Measurements from ENCODE around the gene COMMD4. TPM values are rescaled to one million over a fixed set of nuclear protein-coding genes. Genes with fewer than 3 reads are reported as not detected.
"Not testable (repeated sequence)": the region's sequence is repeated elsewhere in the genome, so short reads cannot be mapped to it uniquely, and the experiment has no call there.

The COMMD4 gene
- total RNA-seq, 1 donor from 2014 or later = 69.5 TPM

DNA sequence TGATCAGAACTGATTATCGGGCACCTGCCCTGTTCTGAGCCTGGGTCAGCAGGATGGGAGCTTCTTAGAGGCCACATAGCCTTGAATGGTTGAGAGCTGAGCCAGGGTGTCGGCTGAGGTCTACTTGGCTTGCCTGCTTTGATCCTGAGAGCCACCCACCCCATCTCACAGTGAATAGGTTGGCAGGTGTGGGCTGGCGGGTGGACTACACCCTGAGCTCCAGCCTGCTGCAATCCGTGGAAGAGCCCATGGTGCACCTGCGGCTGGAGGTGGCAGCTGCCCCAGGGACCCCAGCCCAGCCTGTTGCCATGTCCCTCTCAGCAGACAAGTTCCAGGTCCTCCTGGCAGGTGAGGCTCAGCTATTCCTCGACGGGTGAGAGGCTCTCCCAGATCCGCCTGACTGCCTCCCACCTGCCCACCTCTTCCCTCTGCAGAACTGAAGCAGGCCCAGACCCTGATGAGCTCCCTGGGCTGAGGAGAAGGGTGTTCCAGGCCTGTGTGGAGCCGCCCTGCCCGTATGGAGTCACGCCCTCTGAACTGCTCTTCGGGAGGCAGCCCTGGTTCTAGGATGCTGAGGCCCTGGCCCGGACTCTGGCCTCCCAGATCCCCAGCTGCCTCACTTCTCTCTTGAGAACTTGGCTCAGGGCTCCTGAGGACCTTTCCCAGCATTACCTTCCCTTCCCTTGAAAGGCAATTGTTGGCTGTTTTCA, 3.8 kb downstream of the COMMD4 start:
- Mint-ChIP-seq H3K9me3 (no peaks in the 10 kb centered on the region), H3K27me3 (ENCODE audit: low read depth) (no peaks in the 10 kb centered on the region), H3K4me1 (ENCODE audit: low read depth) (peaks cover 10% of the 10 kb centered on the region), H3K27ac (no peak overlapping the region), H3K36me3 (ENCODE audit: low read depth) (peaks cover 5% of the 10 kb centered on the region), H3K4me3 (ENCODE audit: low read depth) (no peak overlapping the region)
- intact Hi-C loops (cut with micrococcal nuclease) = no loop called here
- no peak for DNase-seq (ENCODE audit: low spot score)

- intact Hi-C loops (cut with micrococcal nuclease) = no loop called here
- no peak for DNase-seq (ENCODE audit: low spot score)
- peaks cover 8% of the 10 kb centered on the region for H3K36me3 Mint-ChIP-seq (ENCODE audit: low read depth)
- H3K27me3 Mint-ChIP-seq (ENCODE audit: low read depth) = peaks cover 10% of the 10 kb centered on the region
- H3K4me1 Mint-ChIP-seq (ENCODE audit: low read depth) = peaks cover 5% of the 10 kb centered on the region
- H3K4me3 Mint-ChIP-seq (ENCODE audit: low read depth) = no peak overlapping the region
- H3K9me3 Mint-ChIP-seq = no peaks in the 10 kb centered on the region
- no peak overlapping the region for H3K27ac Mint-ChIP-seq
Measured at GRCh38 chr15:75342221-75342620, 6.4 kb downstream of the COMMD4 start.

- DNase-seq (ENCODE audit: low spot score); H3K4me3 Mint-ChIP-seq (ENCODE audit: low read depth); H3K27ac Mint-ChIP-seq; intact Hi-C loops (cut with micrococcal nuclease); H3K4me1 Mint-ChIP-seq (ENCODE audit: low read depth); H3K9me3 Mint-ChIP-seq: not testable (repeated sequence)
- H3K27me3 Mint-ChIP-seq (ENCODE audit: low read depth) = peaks cover 14% of the 10 kb centered on the region
- H3K36me3 Mint-ChIP-seq (ENCODE audit: low read depth) = peaks cover 10% of the 10 kb centered on the region
Measured at GRCh38 chr15:75343953-75344352, 8.1 kb downstream of the COMMD4 start.

GRCh38 chr15:75346796-75347221, 10.9 kb downstream of the COMMD4 start, which contains the start of gene NEIL1:
Gene NEIL1 (plus strand): TSS chr15:75347039. CDS start chr15:75348906, 1,867 bp downstream.
- Mint-ChIP-seq H3K36me3 (ENCODE audit: low read depth) (peaks cover 28% of the 10 kb centered on the region), H3K27ac (no peak within 1 kb of the TSS), H3K4me1 (ENCODE audit: low read depth) (peaks cover 19% of the 10 kb centered on the region), H3K4me3 (ENCODE audit: low read depth) (peak within 1 kb of the TSS; percentile 71), H3K9me3 (peaks cover 10% of the 10 kb centered on the region), H3K27me3 (ENCODE audit: low read depth) (peaks cover 14% of the 10 kb centered on the region)
- no peak for DNase-seq (ENCODE audit: low spot score)
- intact Hi-C loops (cut with micrococcal nuclease) = no loop called here

- intact Hi-C loops (cut with micrococcal nuclease) = no loop called here
Measured at GRCh38 chr15:75347222-75348033, 11.6 kb downstream of the COMMD4 start.

GRCh38 chr15:75348034-75348561, 12.2 kb downstream of the COMMD4 start:
- peaks cover 14% of the 10 kb centered on the region for H3K27me3 Mint-ChIP-seq (ENCODE audit: low read depth)
- no peak overlapping the region for H3K27ac Mint-ChIP-seq
- intact Hi-C loops (cut with micrococcal nuclease) = no loop called here
- no peak for DNase-seq (ENCODE audit: low spot score)
- peaks cover 19% of the 10 kb centered on the region for H3K4me1 Mint-ChIP-seq (ENCODE audit: low read depth)
- peaks cover 33% of the 10 kb centered on the region for H3K36me3 Mint-ChIP-seq (ENCODE audit: low read depth)
- peaks cover 10% of the 10 kb centered on the region for H3K9me3 Mint-ChIP-seq
- H3K4me3 Mint-ChIP-seq (ENCODE audit: low read depth) = no peak overlapping the region

More at GRCh38 chr15:75347222-75348033, 11.6 kb downstream of the COMMD4 start:
- DNase-seq (ENCODE audit: low spot score) = no peak
- Mint-ChIP-seq H3K27ac (no peak overlapping the region), H3K36me3 (ENCODE audit: low read depth) (peaks cover 33% of the 10 kb centered on the region), H3K9me3 (peaks cover 10% of the 10 kb centered on the region), H3K4me3 (ENCODE audit: low read depth) (peak overlapping the region; percentile 71), H3K27me3 (ENCODE audit: low read depth) (peaks cover 14% of the 10 kb centered on the region), H3K4me1 (ENCODE audit: low read depth) (peaks cover 19% of the 10 kb centered on the region)

- H3K27me3 Mint-ChIP-seq (ENCODE audit: low read depth) = peaks cover 14% of the 10 kb centered on the region
- no peak overlapping the region for H3K4me3 Mint-ChIP-seq (ENCODE audit: low read depth)
- intact Hi-C loops (cut with micrococcal nuclease) = no loop called here
- H3K9me3 Mint-ChIP-seq = peaks cover 10% of the 10 kb centered on the region
- H3K4me1 Mint-ChIP-seq (ENCODE audit: low read depth) = peaks cover 19% of the 10 kb centered on the region
- H3K27ac Mint-ChIP-seq = no peak overlapping the region
- H3K36me3 Mint-ChIP-seq (ENCODE audit: low read depth) = peaks cover 33% of the 10 kb centered on the region
- DNase-seq (ENCODE audit: low spot score) = no peak
Measured at GRCh38 chr15:75348562-75349350, 12.9 kb downstream of the COMMD4 start.

GRCh38 chr15:75349351-75349669, 13.4 kb downstream of the COMMD4 start:
- DNase-seq (ENCODE audit: low spot score); H3K9me3 Mint-ChIP-seq; intact Hi-C loops (cut with micrococcal nuclease); H3K4me3 Mint-ChIP-seq (ENCODE audit: low read depth): not testable (repeated sequence)
- H3K4me1 Mint-ChIP-seq (ENCODE audit: low read depth) = peaks cover 19% of the 10 kb centered on the region
- H3K36me3 Mint-ChIP-seq (ENCODE audit: low read depth) = peaks cover 33% of the 10 kb centered on the region
- peaks cover 14% of the 10 kb centered on the region for H3K27me3 Mint-ChIP-seq (ENCODE audit: low read depth)
- peak overlapping the region; percentile 82 for H3K27ac Mint-ChIP-seq

DNA sequence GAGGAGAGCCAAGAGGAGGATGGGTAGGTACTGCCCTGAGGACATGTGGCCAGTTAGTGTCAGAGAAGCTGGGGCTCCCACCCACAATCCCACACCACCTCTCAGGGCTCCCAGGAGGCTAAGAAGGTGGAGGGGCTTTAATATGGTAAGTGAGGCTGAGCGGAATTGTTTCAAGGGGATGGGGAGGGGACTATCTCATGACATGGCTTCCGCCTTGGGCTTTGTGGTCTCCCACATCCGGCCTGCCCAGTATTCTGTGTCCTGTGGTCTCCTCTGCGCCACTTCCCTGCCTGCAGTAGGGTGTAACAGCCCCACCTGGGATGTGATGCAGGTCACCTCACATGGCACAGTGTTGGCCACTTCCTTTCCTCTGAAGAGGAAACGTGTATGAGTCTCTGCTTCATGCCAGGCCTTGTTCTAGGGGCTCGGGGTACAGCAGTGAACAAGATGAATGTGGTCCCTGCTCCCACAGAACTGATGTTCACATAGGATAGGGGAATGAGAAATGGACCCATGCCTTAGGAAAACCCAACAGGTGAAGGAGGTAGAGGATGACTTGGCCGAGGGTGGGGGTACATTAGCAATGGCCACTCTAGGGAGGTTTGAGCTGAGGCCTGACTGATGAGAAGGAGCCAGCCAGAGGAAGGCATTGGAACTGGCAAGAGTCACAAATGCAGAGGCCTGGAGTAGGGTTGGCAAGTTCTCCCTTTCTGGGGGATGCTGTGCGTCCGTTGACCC, 14.2 kb downstream of the COMMD4 start:
- peak overlapping the region; percentile 13 for H3K4me3 Mint-ChIP-seq (ENCODE audit: low read depth)
- peaks cover 10% of the 10 kb centered on the region for H3K9me3 Mint-ChIP-seq
- H3K4me1 Mint-ChIP-seq (ENCODE audit: low read depth) = peaks cover 19% of the 10 kb centered on the region
- peaks cover 36% of the 10 kb centered on the region for H3K36me3 Mint-ChIP-seq (ENCODE audit: low read depth)
- peaks cover 14% of the 10 kb centered on the region for H3K27me3 Mint-ChIP-seq (ENCODE audit: low read depth)
- peak overlapping the region; percentile 82 for H3K27ac Mint-ChIP-seq
- intact Hi-C loops (cut with micrococcal nuclease) = no loop called here
- peak; percentile 82 for DNase-seq (ENCODE audit: low spot score)

DNA sequence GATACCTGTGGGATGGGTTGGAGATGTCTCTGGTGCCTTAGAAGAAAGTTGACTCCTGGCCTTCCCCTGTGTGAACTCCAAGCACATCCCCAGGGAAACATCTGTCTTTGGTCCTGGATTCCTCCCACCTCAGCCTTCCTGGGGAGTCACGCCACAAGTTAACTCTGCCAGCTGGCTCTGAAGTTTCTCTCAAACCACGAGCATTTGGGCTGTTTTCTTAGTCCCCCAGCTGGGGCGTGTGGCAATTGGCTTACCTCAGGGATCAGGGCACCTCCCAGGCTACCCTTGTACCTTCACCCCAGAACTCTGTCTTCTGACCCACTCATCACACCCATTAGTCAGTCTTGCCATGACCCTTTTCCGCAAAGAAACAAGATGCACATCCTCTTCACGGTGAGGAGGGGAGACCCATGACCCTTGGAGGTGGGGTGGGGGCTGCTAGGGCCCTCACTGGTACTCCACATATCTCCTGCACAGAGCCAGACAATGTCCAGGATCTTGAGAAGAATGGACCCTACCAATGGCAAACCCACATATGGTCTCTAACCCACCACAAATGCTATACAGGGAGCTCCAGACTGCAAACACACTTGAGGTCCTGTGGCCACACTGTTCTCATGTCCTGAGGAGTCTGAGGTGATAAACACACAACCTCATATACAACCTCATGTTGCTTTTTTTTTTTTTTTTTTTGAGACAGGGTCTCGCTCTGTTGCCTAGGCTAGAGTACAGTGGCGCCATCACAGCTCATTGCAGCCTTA, 14.9 kb downstream of the COMMD4 start:
- intact Hi-C loops (cut with micrococcal nuclease) = no loop called here
- DNase-seq (ENCODE audit: low spot score) = no peak
- Mint-ChIP-seq H3K36me3 (ENCODE audit: low read depth) (peaks cover 36% of the 10 kb centered on the region), H3K27me3 (ENCODE audit: low read depth) (peaks cover 10% of the 10 kb centered on the region), H3K4me3 (ENCODE audit: low read depth) (no peak overlapping the region), H3K9me3 (peaks cover 10% of the 10 kb centered on the region), H3K4me1 (ENCODE audit: low read depth) (peaks cover 19% of the 10 kb centered on the region), H3K27ac (no peak overlapping the region)

DNA sequence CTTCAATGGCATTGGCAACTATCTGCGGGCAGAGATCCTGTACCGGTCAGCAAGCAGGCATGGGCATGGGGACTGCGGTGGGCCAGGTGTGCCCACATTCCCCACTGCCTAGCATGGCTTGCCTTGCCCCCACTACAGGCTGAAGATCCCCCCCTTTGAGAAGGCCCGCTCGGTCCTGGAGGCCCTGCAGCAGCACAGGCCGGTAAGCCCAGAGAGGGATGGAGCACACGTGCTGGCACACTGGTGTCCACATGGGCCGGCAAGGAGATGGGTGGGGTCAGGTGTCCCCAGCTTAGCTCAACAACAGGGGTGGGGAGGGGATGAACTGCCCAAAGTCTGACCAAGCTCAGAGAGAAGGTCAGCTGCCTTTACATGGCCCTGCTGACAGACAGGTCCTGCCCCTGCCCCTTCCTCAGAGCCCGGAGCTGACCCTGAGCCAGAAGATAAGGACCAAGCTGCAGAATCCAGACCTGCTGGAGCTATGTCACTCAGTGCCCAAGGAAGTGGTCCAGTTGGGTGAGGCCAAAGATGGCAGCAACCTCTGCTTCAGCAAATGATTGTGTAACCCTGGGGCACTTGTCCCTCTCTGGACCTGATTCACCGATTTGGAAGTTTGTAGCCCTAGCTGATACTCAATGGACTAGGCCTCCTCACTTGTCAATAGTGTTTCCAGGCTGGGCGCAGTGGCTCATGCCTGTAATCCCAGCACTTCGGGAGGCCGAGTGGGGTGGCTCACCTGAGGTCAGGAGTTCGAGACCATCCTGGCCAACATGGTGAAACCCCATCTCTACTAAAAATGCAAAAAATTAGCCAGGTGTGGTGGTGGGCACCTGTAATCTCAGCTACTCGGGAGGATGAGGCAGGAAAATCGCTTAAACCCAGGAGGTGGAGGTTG, 16.6 kb downstream of the COMMD4 start:
- DNase-seq (ENCODE audit: low spot score) = no peak
- H3K36me3 Mint-ChIP-seq (ENCODE audit: low read depth) = peaks cover 33% of the 10 kb centered on the region
- peaks cover 1% of the 10 kb centered on the region for H3K27me3 Mint-ChIP-seq (ENCODE audit: low read depth)
- peaks cover 13% of the 10 kb centered on the region for H3K4me1 Mint-ChIP-seq (ENCODE audit: low read depth)
- intact Hi-C loops (cut with micrococcal nuclease) = no loop called here
- H3K9me3 Mint-ChIP-seq = peaks cover 10% of the 10 kb centered on the region
- no peak overlapping the region for H3K27ac Mint-ChIP-seq
- H3K4me3 Mint-ChIP-seq (ENCODE audit: low read depth) = no peak overlapping the region

All from activated T-helper 2 cell treated with anti-CD3 and anti-CD28 coated beads, Interferon-gamma antibody, Interleukin-2, Interleukin-4, amounts not matched to agents 10 μg/mL and 5 μg/mL and 100 μg/mL, durations not matched to agents 14 hours and 24 hours and 36 hours (primary cell).